Ishikawa (cell line): ENCODE data around the gene WWOX.

Experiments
- CREB1 ChIP-seq: IDR thresholded peaks from 2 replicates; pipeline ENCODE4 v1.6.1; 2012; ENCODE audit warnings: low read depth
- RAD21 ChIP-seq: IDR thresholded peaks from 2 replicates; pipeline ENCODE4 v1.6.1; 2012; ENCODE audit warnings: low read depth
- TAF1 ChIP-seq: IDR thresholded peaks from 2 replicates; pipeline ENCODE4 v1.6.1; 2012; ENCODE audit warnings: low read depth, mild to moderate bottlenecking
- TCF12 ChIP-seq: IDR thresholded peaks from 2 replicates; pipeline ENCODE4 v1.6.1; 2012; ENCODE audit warnings: low read depth
- TF ChIP-seq, protein P1 (sequence below): IDR thresholded peaks from 2 replicates; pipeline ENCODE4 v1.6.1; 2012; ENCODE audit warnings: low read depth, mild to moderate bottlenecking

DNA sequence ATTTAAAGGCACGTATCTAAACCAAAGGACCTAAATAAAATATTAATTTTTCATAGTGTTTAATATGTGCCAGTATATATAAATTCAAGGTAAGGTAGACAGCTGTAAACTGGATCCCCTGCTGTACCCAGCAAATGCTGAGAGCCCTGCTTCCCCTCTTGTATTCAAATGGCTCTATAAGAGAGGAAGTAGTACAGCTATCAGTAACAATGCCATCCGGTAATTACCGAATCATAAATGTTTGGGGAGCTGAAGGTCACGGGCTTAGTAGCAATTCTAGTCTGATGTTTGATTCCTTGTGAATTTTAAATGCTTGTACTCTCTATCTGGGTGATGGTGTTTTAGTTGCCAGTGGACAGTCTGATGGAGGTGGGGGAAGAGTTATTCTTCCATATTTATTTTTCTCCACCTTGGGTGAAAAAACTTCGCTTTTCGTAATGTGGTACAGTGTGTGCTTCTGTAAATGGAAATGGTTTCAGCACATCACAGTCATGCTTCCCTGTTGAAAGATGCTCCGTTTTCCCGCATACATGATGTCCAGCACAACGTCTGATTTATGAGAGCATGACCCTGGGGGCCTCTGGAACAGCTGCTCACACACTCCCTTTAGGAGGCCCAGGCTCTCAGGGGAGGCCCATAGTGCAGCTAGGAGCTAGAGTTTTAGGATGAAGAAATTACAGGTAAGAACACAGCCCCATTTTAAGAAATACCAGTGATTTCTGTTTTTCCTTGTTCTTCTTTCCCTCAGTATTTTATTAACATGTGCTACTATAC lies 423.9 kb downstream of the WWOX start:
- TF ChIP-seq CREB1 (no peak), TAF1 (no peak), RAD21 (no peak), TCF12 (no peak)
- TF ChIP-seq, protein P1, sequence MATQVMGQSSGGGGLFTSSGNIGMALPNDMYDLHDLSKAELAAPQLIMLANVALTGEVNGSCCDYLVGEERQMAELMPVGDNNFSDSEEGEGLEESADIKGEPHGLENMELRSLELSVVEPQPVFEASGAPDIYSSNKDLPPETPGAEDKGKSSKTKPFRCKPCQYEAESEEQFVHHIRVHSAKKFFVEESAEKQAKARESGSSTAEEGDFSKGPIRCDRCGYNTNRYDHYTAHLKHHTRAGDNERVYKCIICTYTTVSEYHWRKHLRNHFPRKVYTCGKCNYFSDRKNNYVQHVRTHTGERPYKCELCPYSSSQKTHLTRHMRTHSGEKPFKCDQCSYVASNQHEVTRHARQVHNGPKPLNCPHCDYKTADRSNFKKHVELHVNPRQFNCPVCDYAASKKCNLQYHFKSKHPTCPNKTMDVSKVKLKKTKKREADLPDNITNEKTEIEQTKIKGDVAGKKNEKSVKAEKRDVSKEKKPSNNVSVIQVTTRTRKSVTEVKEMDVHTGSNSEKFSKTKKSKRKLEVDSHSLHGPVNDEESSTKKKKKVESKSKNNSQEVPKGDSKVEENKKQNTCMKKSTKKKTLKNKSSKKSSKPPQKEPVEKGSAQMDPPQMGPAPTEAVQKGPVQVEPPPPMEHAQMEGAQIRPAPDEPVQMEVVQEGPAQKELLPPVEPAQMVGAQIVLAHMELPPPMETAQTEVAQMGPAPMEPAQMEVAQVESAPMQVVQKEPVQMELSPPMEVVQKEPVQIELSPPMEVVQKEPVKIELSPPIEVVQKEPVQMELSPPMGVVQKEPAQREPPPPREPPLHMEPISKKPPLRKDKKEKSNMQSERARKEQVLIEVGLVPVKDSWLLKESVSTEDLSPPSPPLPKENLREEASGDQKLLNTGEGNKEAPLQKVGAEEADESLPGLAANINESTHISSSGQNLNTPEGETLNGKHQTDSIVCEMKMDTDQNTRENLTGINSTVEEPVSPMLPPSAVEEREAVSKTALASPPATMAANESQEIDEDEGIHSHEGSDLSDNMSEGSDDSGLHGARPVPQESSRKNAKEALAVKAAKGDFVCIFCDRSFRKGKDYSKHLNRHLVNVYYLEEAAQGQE = no peak
